Mammary epithelial cell (primary cell): Measurements from ENCODE around the gene FERMT3.

Source experiments
- CTCF ChIP-seq, 2 donors: IDR thresholded peaks in 1 of 2; conservative IDR thresholded peaks in 1 of 2; 2 replicates each; pipeline ENCODE4 v1.5.1; 2011 to 2012; ENCODE audit warnings: inconsistent platforms in 2 of 2, low read length in 2 of 2, mild to moderate bottlenecking in 2 of 2, control low read depth in 1 of 2, low read depth in 1 of 2; ENCODE audit not compliant: insufficient read depth in 1 of 2; ENCODE audit errors: extremely low read depth in 1 of 2
- EZH2 ChIP-seq: IDR thresholded peaks from 2 replicates; pipeline ENCODE4 v1.6.1; 2012; ENCODE audit warnings: low read length, inconsistent platforms, borderline replicate concordance

- TF ChIP-seq CTCF (conservative IDR thresholded peaks at IDR 0.05 in 1 of 2, IDR thresholded peaks at IDR 0.05 in 1 of 2; ENCODE audit: extremely low read depth in 1 of 2, insufficient read depth in 1 of 2, low read depth in 1 of 2, low read length in 2 of 2) (no peak), EZH2 (no peak)
Measured at GRCh38 chr11:64232967-64233315, 26.4 kb downstream of the FERMT3 start.
